ENCODE measurements around the gene GPC6.

Gene GPC6

GRCh38 chr13:94408314-94409036, 1181.9 kb downstream of the GPC6 start:
- DNase-seq (ENCODE audit: low read depth in 2 of 2), result no peak

- DNase-seq (ENCODE audit: low read depth in 2 of 2), result no peak
These were observed 1185.1 kb downstream of the GPC6 start for GRCh38 chr13:94411747-94412146.

- DNase-seq (ENCODE audit: low read depth in 2 of 2), result no peak
These were observed 1186.4 kb downstream of the GPC6 start for GRCh38 chr13:94412870-94413597.

- DNase-seq (ENCODE audit: low read depth in 2 of 2), result no peak
These were observed 1187.0 kb downstream of the GPC6 start for GRCh38 chr13:94413598-94413944.

- no peak for DNase-seq (ENCODE audit: low read depth in 2 of 2)
These were observed 1187.5 kb downstream of the GPC6 start for GRCh38 chr13:94414141-94414540.

GRCh38 chr13:94414708-94415107, 1188.1 kb downstream of the GPC6 start:
- DNase-seq (ENCODE audit: low read depth in 2 of 2), result no peak

GRCh38 chr13:94415500-94416237, 1189.1 kb downstream of the GPC6 start:
- DNase-seq (ENCODE audit: low read depth in 2 of 2), result no peak

GRCh38 chr13:94416454-94417080, 1190.0 kb downstream of the GPC6 start:
- DNase-seq (ENCODE audit: low read depth in 2 of 2), result no peak

- no peak for DNase-seq (ENCODE audit: low read depth in 2 of 2)
These were observed 1190.7 kb downstream of the GPC6 start for GRCh38 chr13:94417294-94417693.

- peak; percentile 11 to 35 for DNase-seq (ENCODE audit: low read depth in 2 of 2)
These were observed 1192.8 kb downstream of the GPC6 start for GRCh38 chr13:94419304-94419924.

- DNase-seq (ENCODE audit: low read depth in 2 of 2), result no peak
These were observed 1193.3 kb downstream of the GPC6 start for GRCh38 chr13:94419925-94420305.

- no peak for DNase-seq (ENCODE audit: low read depth in 2 of 2)
These were observed 1200.8 kb downstream of the GPC6 start for GRCh38 chr13:94427313-94427953.

GRCh38 chr13:94431574-94431973, 1205.0 kb downstream of the GPC6 start:
- DNase-seq (ENCODE audit: low read depth in 2 of 2), result no peak

- no peak for DNase-seq (ENCODE audit: low read depth in 2 of 2)
These were observed 1205.4 kb downstream of the GPC6 start for GRCh38 chr13:94431987-94432386.

- no peak for DNase-seq (ENCODE audit: low read depth in 2 of 2)
These were observed 1206.7 kb downstream of the GPC6 start for GRCh38 chr13:94433055-94433961.

GRCh38 chr13:94435604-94436226, 1209.1 kb downstream of the GPC6 start:
- DNase-seq (ENCODE audit: low read depth in 2 of 2), result no peak

- DNase-seq (ENCODE audit: low read depth in 2 of 2), result no peak
These were observed 1218.2 kb downstream of the GPC6 start for GRCh38 chr13:94444826-94445225.

GRCh38 chr13:94454334-94454733, 1227.7 kb downstream of the GPC6 start:
- DNase-seq (ENCODE audit: low read depth in 2 of 2), result no peak

GRCh38 chr13:94454906-94455305, 1228.3 kb downstream of the GPC6 start:
- no peak for DNase-seq (ENCODE audit: low read depth in 2 of 2)

- no peak for DNase-seq (ENCODE audit: low read depth in 2 of 2)
These were observed 1228.8 kb downstream of the GPC6 start for GRCh38 chr13:94455414-94455813.

Measured in activated CD4-positive, alpha-beta T cell treated with anti-CD3 and anti-CD28 coated beads for 24 hours (primary cell).